T-helper 22 cell (primary cell): ENCODE measurements around the gene CENPP.

Experiments
- DNase-seq: peaks from one replicate; pipeline ENCODE4 v3.0.0-alpha.2; 2020; ENCODE audit warnings: low read depth

Gene CENPP

GRCh38 chr9:92480986-92481633, 155.4 kb downstream of the CENPP start:
- DNase-seq, result no peak

- no peak for DNase-seq
These were observed 156.6 kb downstream of the CENPP start, which contains the start of gene ASPN for GRCh38 chr9:92482329-92482728. ASPN (minus strand) TSS chr9:92482506.

- no peak for DNase-seq
These were observed 157.1 kb downstream of the CENPP start for GRCh38 chr9:92482805-92483204.

- DNase-seq, result no peak
These were observed 158.1 kb downstream of the CENPP start for GRCh38 chr9:92483627-92484545.

GRCh38 chr9:92484563-92484962, 158.8 kb downstream of the CENPP start:
- no peak for DNase-seq

- DNase-seq, result no peak
These were observed 160.6 kb downstream of the CENPP start for GRCh38 chr9:92486371-92486770.

- DNase-seq, result no peak
These were observed 163.2 kb downstream of the CENPP start for GRCh38 chr9:92488681-92489550.

GRCh38 chr9:92492781-92493401, 167.1 kb downstream of the CENPP start:
- DNase-seq, result no peak

GRCh38 chr9:92493749-92494387, 168.1 kb downstream of the CENPP start:
- DNase-seq, result no peak

- DNase-seq, result no peak
These were observed 169.1 kb downstream of the CENPP start for GRCh38 chr9:92494856-92495255.

- DNase-seq, result no peak
These were observed 170.8 kb downstream of the CENPP start for GRCh38 chr9:92496396-92497176.

- DNase-seq, result no peak
These were observed 173.9 kb downstream of the CENPP start for GRCh38 chr9:92499701-92500100.

- no peak for DNase-seq
These were observed 175.0 kb downstream of the CENPP start for GRCh38 chr9:92500725-92501124.

- DNase-seq, result no peak
These were observed 176.1 kb downstream of the CENPP start for GRCh38 chr9:92501671-92502393.

- no peak for DNase-seq
These were observed 177.4 kb downstream of the CENPP start for GRCh38 chr9:92503156-92503555.

GRCh38 chr9:92504881-92505280, 179.1 kb downstream of the CENPP start:
- DNase-seq, result no peak

GRCh38 chr9:92506184-92506857, 180.6 kb downstream of the CENPP start:
- DNase-seq, result no peak

GRCh38 chr9:92507005-92507404, 181.3 kb downstream of the CENPP start:
- no peak for DNase-seq

GRCh38 chr9:92507496-92507895, 181.7 kb downstream of the CENPP start:
- no peak for DNase-seq
